Activated CD8-positive, alpha-beta memory T cell treated with anti-CD3 and anti-CD28 coated beads for 1 hour (primary cell): ENCODE measurements around the gene IL7R.

Experiments used
- DNase-seq, 2 donors: peaks; one replicate each; pipeline ENCODE4 v3.0.0-alpha.2; 2020; ENCODE audit warnings: low read depth in 1 of 2; ENCODE audit errors: extremely low read depth in 1 of 2

The IL7R gene, protein sequence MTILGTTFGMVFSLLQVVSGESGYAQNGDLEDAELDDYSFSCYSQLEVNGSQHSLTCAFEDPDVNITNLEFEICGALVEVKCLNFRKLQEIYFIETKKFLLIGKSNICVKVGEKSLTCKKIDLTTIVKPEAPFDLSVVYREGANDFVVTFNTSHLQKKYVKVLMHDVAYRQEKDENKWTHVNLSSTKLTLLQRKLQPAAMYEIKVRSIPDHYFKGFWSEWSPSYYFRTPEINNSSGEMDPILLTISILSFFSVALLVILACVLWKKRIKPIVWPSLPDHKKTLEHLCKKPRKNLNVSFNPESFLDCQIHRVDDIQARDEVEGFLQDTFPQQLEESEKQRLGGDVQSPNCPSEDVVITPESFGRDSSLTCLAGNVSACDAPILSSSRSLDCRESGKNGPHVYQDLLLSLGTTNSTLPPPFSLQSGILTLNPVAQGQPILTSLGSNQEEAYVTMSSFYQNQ

GRCh38 chr5:35856765-35857351 lies at the start of gene IL7R:
IL7R (plus strand) TSS chr5:35856891; CDS start chr5:35856978, 87 bp downstream.
- DNase-seq, result no peak

GRCh38 chr5:35810601-35811000 lies 46.1 kb upstream of the IL7R start:
- no peak for DNase-seq

DNA sequence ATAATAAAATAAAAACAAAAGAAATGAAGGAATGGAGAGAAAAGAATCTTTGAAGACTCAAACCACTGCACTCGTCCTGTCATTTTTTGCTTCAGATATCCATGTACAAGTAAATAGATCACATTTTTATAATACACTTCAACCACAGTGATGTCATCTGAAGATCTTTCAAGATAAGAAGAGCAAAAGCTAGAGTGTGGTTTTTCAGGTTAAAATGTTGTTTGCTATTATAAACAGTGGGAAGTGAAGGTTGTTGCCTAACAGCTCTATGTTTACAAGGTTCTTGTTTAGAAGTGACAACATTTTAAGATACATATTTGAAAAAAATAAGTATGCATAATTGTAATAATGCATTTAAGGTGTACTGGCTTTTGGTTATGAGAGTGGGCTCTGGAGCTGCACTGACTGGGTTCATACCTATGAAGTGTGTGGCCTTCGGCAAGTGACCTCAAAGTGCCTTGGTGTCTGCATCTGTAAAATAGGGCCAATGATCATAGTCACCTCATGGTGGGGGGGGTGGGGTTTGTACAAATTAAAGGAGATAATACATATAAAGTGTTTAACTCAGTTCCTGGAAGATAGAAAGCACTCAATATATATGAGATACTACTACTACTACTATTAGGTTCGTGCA lies 45.5 kb upstream of the IL7R start:
- DNase-seq, result no peak

GRCh38 chr5:35813521-35813920 lies 43.2 kb upstream of the IL7R start:
- DNase-seq, result no peak

DNA sequence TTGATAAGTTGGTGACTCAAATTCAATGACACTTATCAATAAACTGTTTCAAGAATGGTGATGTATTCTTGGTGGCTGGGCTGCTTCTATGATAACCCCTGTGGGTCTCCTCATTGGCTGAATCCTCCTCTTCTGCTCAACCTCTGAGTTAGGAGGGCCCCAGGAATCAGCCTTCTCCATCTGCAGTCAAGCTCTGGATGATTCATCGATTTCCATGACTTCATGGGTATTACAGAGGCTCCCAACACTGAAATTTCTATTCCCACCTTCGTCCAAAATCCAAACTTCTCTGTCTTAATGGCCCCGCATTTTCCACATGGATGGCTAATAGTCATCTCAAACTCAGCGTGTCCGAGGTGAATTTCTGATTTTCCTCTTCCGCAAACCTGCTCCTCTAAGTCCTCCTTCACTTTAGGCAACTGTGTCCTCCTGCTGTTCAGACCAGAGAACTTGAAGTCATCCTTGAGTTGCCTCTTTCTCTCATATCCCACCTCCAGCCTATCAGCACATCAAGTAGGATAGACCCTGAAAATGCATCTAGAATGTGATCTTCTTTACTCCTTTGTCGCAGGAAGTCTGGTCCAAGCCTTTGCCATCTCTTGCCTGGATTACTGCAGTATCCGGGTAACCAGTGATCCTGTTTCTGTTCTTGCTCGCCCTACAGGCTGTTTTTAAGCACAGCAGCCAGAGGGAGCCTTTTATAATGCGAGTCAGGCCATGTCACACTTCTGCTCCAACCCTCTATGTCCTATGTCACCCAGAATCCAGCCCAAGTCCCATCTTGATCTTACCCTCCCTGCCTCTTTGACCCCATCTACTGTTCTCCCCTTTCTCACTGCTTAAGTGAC lies 41.4 kb upstream of the IL7R start:
- DNase-seq, result no peak

DNA sequence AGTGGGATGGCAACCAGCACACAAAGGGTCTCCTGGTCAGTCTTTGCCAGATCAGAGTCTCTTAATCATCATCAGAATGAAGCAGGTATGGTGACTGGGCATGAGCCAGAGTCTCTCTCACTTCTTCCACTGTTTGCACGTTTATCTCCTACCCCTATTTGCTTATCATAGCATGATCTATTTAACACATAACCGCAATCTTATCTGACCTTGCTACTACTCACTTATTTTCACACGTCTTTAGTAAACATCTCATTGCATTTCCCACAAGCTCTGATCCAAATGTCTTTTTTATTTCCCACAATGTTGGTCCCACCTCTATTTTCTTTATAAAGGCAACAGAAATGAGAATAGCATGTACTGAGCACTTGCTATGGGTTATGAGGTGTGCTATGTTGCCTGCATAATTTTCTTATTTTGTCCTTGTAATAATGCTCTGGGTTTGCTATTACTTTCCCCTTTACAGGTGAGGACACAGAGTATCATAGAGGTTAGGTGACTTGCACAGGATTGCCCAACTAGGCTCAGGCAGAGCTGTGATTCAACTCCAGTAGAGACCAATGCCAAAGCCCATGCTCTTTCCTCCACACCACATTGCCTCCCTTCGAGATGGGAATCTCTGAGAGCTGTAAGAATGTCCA lies 39.7 kb upstream of the IL7R start:
- no peak for DNase-seq

DNA sequence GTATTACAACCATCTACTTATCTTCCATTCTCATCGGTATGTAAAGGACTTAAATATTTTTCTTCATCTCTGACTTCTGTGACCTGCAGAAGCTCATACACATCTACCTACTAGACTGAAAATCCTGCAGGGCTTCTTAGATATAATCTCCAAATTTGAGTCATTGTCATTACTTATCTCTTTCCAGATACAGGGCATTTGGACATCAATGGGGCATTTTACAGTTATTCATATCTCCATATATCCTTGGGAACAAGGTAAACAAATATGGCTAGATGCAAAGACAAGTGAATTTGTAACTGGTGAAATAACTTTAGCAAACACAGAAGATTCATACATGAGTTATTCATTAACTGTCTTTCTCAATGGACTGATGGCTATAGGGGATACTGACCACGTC lies 37.7 kb upstream of the IL7R start:
- no peak for DNase-seq

DNA sequence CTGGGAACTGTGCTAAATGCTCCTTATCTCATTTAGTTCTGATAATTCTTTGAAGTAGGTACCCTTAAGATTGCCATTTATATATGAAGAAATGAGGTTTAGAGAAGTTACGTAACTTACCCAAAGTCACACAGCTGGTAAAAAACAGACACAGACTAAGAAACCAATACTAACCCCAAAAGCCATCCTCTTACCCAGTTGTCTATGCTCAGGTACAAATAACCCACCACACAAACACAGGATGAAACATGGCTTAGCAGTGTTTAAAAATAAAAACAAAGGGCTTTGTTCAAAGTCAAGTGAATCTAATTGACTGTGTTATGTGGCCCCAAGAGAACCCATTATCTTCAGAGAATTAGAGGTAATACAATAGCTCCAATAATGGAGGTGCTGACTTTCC lies 37.0 kb upstream of the IL7R start:
- DNase-seq, result no peak

- DNase-seq, result no peak
Observed at GRCh38 chr5:35820735-35821134, 36.0 kb upstream of the IL7R start.

- no peak for DNase-seq
Observed at GRCh38 chr5:35821513-35821912, 35.2 kb upstream of the IL7R start.

- DNase-seq, result no peak
Observed at GRCh38 chr5:35822511-35822910, 34.2 kb upstream of the IL7R start.

GRCh38 chr5:35823347-35824098 lies 33.2 kb upstream of the IL7R start:
- DNase-seq, result no peak

- no peak for DNase-seq
Observed at GRCh38 chr5:35826056-35826455, 30.6 kb upstream of the IL7R start.

GRCh38 chr5:35826554-35826953 lies 30.1 kb upstream of the IL7R start:
- no peak for DNase-seq

GRCh38 chr5:35828082-35828598 lies 28.6 kb upstream of the IL7R start:
- no peak for DNase-seq

DNA sequence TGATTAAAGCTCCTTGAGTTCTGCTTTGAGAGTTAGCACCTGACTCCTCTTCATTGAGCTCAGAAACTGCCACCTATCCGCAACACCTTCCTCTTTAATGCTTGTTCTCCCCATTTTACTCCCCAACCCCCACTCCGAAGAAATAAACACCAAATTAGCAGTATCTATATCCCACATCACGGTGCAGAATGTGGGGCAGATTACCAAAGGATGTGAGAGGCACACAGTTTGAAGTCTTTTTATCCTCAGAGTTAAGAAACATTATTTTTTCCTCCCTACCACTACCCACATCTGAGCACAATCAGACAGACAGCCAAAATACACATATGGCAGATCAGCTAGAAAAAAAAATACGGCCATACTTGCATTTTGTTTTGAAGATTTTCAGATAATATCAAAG lies 26.1 kb upstream of the IL7R start:
- no peak for DNase-seq

GRCh38 chr5:35832762-35833161 lies 23.9 kb upstream of the IL7R start:
- no peak for DNase-seq

DNA sequence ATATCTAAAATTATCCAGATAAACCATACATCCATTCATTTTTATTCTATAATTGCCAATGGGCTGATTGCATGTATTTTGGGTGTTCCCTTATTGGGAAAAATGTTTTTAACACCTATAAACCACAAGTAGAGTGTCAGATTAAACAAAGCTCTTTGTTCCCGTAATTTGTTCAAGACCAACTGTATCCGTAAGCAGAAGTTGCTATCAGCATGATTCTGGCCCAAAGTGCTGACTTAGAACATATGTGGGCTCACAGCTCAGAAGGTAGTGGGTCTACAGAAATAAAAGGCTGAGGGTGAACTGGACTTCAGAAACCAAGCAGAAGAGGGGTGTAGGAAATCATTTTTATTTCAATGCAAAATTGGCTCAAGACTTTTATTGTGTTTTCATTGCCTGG lies 23.5 kb upstream of the IL7R start:
- DNase-seq, result no peak

DNA sequence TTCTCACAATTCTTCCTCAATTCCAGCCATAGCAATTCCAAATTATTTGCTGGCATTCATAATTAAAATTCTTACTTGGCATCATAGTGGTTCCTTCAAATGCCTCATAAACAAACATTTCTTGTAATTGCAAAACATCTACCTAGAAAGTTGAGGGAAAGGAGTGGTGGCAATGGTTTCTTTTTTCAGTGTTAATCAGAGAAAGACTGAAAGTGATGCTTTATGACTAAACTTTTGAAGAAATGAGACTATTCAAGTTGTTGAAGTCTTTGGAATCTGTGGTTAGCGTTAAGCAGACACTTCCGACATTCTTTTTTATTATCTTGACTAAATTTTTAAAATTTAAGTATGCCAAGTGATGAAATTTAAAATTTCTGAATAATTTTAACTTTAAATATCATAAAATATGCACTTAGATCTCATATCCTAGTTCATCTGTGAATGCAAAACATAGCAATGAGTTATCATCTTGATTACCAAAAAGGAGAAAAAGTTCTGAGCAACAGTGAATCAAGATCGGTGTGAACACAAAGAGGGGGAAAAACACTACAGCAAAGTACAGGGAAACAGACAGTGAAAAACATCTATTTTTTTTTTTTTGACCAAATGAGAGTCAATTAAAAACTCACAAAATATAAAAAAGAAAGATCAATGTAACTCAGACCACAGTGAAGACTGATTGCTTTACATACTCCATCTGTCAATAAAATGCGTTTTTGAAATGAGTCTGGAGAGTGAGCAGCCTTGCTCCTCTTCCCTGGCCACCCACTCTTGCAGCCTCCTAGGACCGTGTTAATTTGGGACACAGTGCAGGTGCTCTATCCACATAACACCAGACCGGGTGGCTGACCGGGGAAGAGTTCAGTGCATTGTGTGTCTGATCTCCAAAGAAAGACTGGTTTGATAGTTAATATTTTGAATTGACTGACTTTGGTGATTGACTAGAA lies 20.6 kb upstream of the IL7R start:
- DNase-seq, result no peak
